Activated naive CD8-positive, alpha-beta T cell treated with anti-CD3 and anti-CD28 coated beads, Interleukin-2, amount 50 U/mL, for 24 hours (primary cell): Measurements from ENCODE around the gene YY1.
"Not testable (repeated sequence)": the region's sequence is repeated elsewhere in the genome, so short reads cannot be mapped to it uniquely, and the experiment has no call there.

ENCODE experiments used
- ATAC-seq: fragments of 150-1000 bp; cut with Tn5 transposase; one replicate; pipeline ENCODE4 v1.10.0; 2021
- DNase-seq: peaks from one replicate; pipeline ENCODE4 v3.0.0; 2021
- H3K27ac Mint-ChIP-seq: one replicate; pipeline ENCODE4 v1.8.0; 2021; ENCODE audit warnings: mild to moderate bottlenecking, mixed read lengths
- H3K27me3 Mint-ChIP-seq: one replicate; pipeline ENCODE4 v1.8.0; 2021; ENCODE audit warnings: mixed read lengths
- H3K36me3 Mint-ChIP-seq: one replicate; pipeline ENCODE4 v1.8.0; 2021; ENCODE audit warnings: low read depth, mixed read lengths
- H3K4me1 Mint-ChIP-seq: one replicate; pipeline ENCODE4 v1.8.0; 2021; ENCODE audit warnings: mixed read lengths
- H3K4me3 Mint-ChIP-seq: one replicate; pipeline ENCODE4 v1.8.0; 2021; ENCODE audit warnings: mild to moderate bottlenecking, moderate library complexity, mixed read lengths
- H3K9me3 Mint-ChIP-seq: one replicate; pipeline ENCODE4 v1.8.0; 2021; ENCODE audit warnings: mixed read lengths

YY1 gene

GRCh38 chr14:100207588-100207987 lies 31.4 kb upstream of the YY1 start:
- not testable (repeated sequence) for DNase-seq, H3K4me1 Mint-ChIP-seq, H3K9me3 Mint-ChIP-seq, H3K27ac Mint-ChIP-seq, H3K36me3 Mint-ChIP-seq, ATAC-seq, H3K4me3 Mint-ChIP-seq, H3K27me3 Mint-ChIP-seq

GRCh38 chr14:100208136-100208535 lies 30.8 kb upstream of the YY1 start:
- not testable (repeated sequence) for H3K4me3 Mint-ChIP-seq, H3K27me3 Mint-ChIP-seq, ATAC-seq, H3K27ac Mint-ChIP-seq, DNase-seq, H3K36me3 Mint-ChIP-seq, H3K9me3 Mint-ChIP-seq
- peaks cover 10% of the 10 kb centered on the region for H3K4me1 Mint-ChIP-seq

GRCh38 chr14:100211366-100211765 lies 27.6 kb upstream of the YY1 start:
- ATAC-seq (no peak), DNase-seq (no peak)
- H3K4me1 Mint-ChIP-seq = peaks cover 28% of the 10 kb centered on the region
- H3K4me3 Mint-ChIP-seq = no peak overlapping the region
- H3K36me3 Mint-ChIP-seq = no peaks in the 10 kb centered on the region
- H3K27ac Mint-ChIP-seq = no peak overlapping the region
- no peaks in the 10 kb centered on the region for H3K27me3 Mint-ChIP-seq
- H3K9me3 Mint-ChIP-seq = no peaks in the 10 kb centered on the region

- Mint-ChIP-seq H3K4me3 (no peak overlapping the region), H3K9me3 (no peaks in the 10 kb centered on the region), H3K27ac (no peak overlapping the region), H3K27me3 (no peaks in the 10 kb centered on the region), H3K4me1 (peaks cover 28% of the 10 kb centered on the region), H3K36me3 (no peaks in the 10 kb centered on the region)
- no peak for ATAC-seq
- no peak for DNase-seq
Measured at GRCh38 chr14:100211893-100212292, 27.1 kb upstream of the YY1 start.

- peak overlapping the region; percentile 91 for H3K27ac Mint-ChIP-seq
- ATAC-seq = no peak
- peak overlapping the region; percentile 83 for H3K4me3 Mint-ChIP-seq
- no peaks in the 10 kb centered on the region for H3K36me3 Mint-ChIP-seq
- DNase-seq = no peak
- peaks cover 28% of the 10 kb centered on the region for H3K4me1 Mint-ChIP-seq
- H3K27me3 Mint-ChIP-seq = no peaks in the 10 kb centered on the region
- H3K9me3 Mint-ChIP-seq = no peaks in the 10 kb centered on the region
Measured at GRCh38 chr14:100212476-100213333, 26.2 kb upstream of the YY1 start.

GRCh38 chr14:100213587-100213955 lies 25.4 kb upstream of the YY1 start:
- Mint-ChIP-seq H3K36me3 (no peaks in the 10 kb centered on the region), H3K9me3 (no peaks in the 10 kb centered on the region), H3K4me3 (peak overlapping the region; percentile 83), H3K4me1 (peaks cover 28% of the 10 kb centered on the region), H3K27me3 (no peaks in the 10 kb centered on the region), H3K27ac (peak overlapping the region; percentile 91)
- DNase-seq = no peak
- no peak for ATAC-seq

- peak; percentile 97 for DNase-seq
- ATAC-seq = peak; percentile 95
Measured at GRCh38 chr14:100213956-100214769, 24.8 kb upstream of the YY1 start.

GRCh38 chr14:100214770-100215083 lies 24.2 kb upstream of the YY1 start:
- ATAC-seq (peak; percentile 0), DNase-seq (no peak)
- no peaks in the 10 kb centered on the region for H3K27me3 Mint-ChIP-seq
- H3K4me3 Mint-ChIP-seq = peak overlapping the region; percentile 71
- no peaks in the 10 kb centered on the region for H3K36me3 Mint-ChIP-seq
- peaks cover 28% of the 10 kb centered on the region for H3K4me1 Mint-ChIP-seq
- H3K9me3 Mint-ChIP-seq = no peaks in the 10 kb centered on the region
- H3K27ac Mint-ChIP-seq = peak overlapping the region; percentile 67

More at GRCh38 chr14:100213956-100214769, 24.8 kb upstream of the YY1 start:
- no peaks in the 10 kb centered on the region for H3K9me3 Mint-ChIP-seq
- no peaks in the 10 kb centered on the region for H3K27me3 Mint-ChIP-seq
- peaks cover 28% of the 10 kb centered on the region for H3K4me1 Mint-ChIP-seq
- no peaks in the 10 kb centered on the region for H3K36me3 Mint-ChIP-seq
- peak overlapping the region; percentile 83 for H3K4me3 Mint-ChIP-seq
- H3K27ac Mint-ChIP-seq = peak overlapping the region; percentile 91

- Mint-ChIP-seq H3K27me3 (no peaks in the 10 kb centered on the region), H3K4me1 (peaks cover 28% of the 10 kb centered on the region), H3K27ac (peak overlapping the region; percentile 31), H3K9me3 (no peaks in the 10 kb centered on the region), H3K36me3 (no peaks in the 10 kb centered on the region), H3K4me3 (no peak overlapping the region)
- ATAC-seq (no peak), DNase-seq (no peak)
Measured at GRCh38 chr14:100215330-100215885, 23.5 kb upstream of the YY1 start.

- no peaks in the 10 kb centered on the region for H3K9me3 Mint-ChIP-seq
- H3K27me3 Mint-ChIP-seq = no peaks in the 10 kb centered on the region
- peaks cover 11% of the 10 kb centered on the region for H3K4me1 Mint-ChIP-seq
- no peak for DNase-seq
- no peak for ATAC-seq
- no peaks in the 10 kb centered on the region for H3K36me3 Mint-ChIP-seq
- H3K4me3 Mint-ChIP-seq = no peak overlapping the region
- no peak overlapping the region for H3K27ac Mint-ChIP-seq
Measured at GRCh38 chr14:100219126-100219785, 19.7 kb upstream of the YY1 start.

- H3K36me3 Mint-ChIP-seq = no peaks in the 10 kb centered on the region
- DNase-seq (peak; percentile 65), ATAC-seq (peak; percentile 83)
- no peaks in the 10 kb centered on the region for H3K27me3 Mint-ChIP-seq
- H3K4me3 Mint-ChIP-seq = no peak overlapping the region
- no peaks in the 10 kb centered on the region for H3K9me3 Mint-ChIP-seq
- peaks cover 8% of the 10 kb centered on the region for H3K4me1 Mint-ChIP-seq
- no peak overlapping the region for H3K27ac Mint-ChIP-seq
Measured at GRCh38 chr14:100221533-100222223, 17.3 kb upstream of the YY1 start.

- no peak overlapping the region for H3K4me3 Mint-ChIP-seq
- peaks cover 8% of the 10 kb centered on the region for H3K4me1 Mint-ChIP-seq
- ATAC-seq (peak; percentile 6), DNase-seq (no peak)
- no peaks in the 10 kb centered on the region for H3K9me3 Mint-ChIP-seq
- no peaks in the 10 kb centered on the region for H3K36me3 Mint-ChIP-seq
- H3K27ac Mint-ChIP-seq = no peak overlapping the region
- no peaks in the 10 kb centered on the region for H3K27me3 Mint-ChIP-seq
Measured at GRCh38 chr14:100222224-100223093, 16.5 kb upstream of the YY1 start.
